Measurements from ENCODE around the gene LRRC8C. TPM values are rescaled to one million over a fixed set of nuclear protein-coding genes. Genes with fewer than 3 reads are reported as not detected.
A peak's percentile ranks its signal among the peaks of the same experiment; 100 is the strongest.

Gene LRRC8C
- total RNA-seq, 1 donor from 2014 or later: 5.2 TPM

- Mint-ChIP-seq H3K27ac (peak overlapping the region; percentile 8), H3K36me3 (peaks cover 4% of the 10 kb centered on the region), H3K4me1 (ENCODE audit: unreplicated experiment) (peaks cover 19% of the 10 kb centered on the region), H3K27me3 (no peaks in the 10 kb centered on the region), H3K9me3 (no peaks in the 10 kb centered on the region), H3K4me3 (peak overlapping the region; percentile 18)
- DNase-seq (ENCODE audit: extremely low spot score, unreplicated experiment): no peak
- no peak for TF ChIP-seq CTCF (conservative IDR thresholded peaks at IDR 0.05)
Measured at GRCh38 chr1:89708751-89709375, 75.9 kb downstream of the LRRC8C start.

- Mint-ChIP-seq H3K27ac (no peak overlapping the region), H3K9me3 (no peaks in the 10 kb centered on the region), H3K4me1 (ENCODE audit: unreplicated experiment) (peaks cover 19% of the 10 kb centered on the region), H3K4me3 (no peak overlapping the region), H3K27me3 (no peaks in the 10 kb centered on the region), H3K36me3 (peaks cover 4% of the 10 kb centered on the region)
- DNase-seq (ENCODE audit: extremely low spot score, unreplicated experiment): no peak
- no peak for TF ChIP-seq CTCF (conservative IDR thresholded peaks at IDR 0.05)
Measured at GRCh38 chr1:89710498-89711139, 77.7 kb downstream of the LRRC8C start.

- H3K4me1 Mint-ChIP-seq (ENCODE audit: unreplicated experiment): peaks cover 19% of the 10 kb centered on the region
- TF ChIP-seq CTCF (conservative IDR thresholded peaks at IDR 0.05): no peak
- H3K27me3 Mint-ChIP-seq: no peaks in the 10 kb centered on the region
- no peak overlapping the region for H3K4me3 Mint-ChIP-seq
- H3K9me3 Mint-ChIP-seq: no peaks in the 10 kb centered on the region
- no peak for DNase-seq (ENCODE audit: extremely low spot score, unreplicated experiment)
- peaks cover 4% of the 10 kb centered on the region for H3K36me3 Mint-ChIP-seq
- no peak overlapping the region for H3K27ac Mint-ChIP-seq
Measured at GRCh38 chr1:89711140-89711778, 78.3 kb downstream of the LRRC8C start.

GRCh38 chr1:89712420-89712819 lies 79.5 kb downstream of the LRRC8C start:
- H3K9me3 Mint-ChIP-seq: no peaks in the 10 kb centered on the region
- H3K27me3 Mint-ChIP-seq: no peaks in the 10 kb centered on the region
- peaks cover 19% of the 10 kb centered on the region for H3K4me1 Mint-ChIP-seq (ENCODE audit: unreplicated experiment)
- H3K4me3 Mint-ChIP-seq: no peak overlapping the region
- H3K27ac Mint-ChIP-seq: no peak overlapping the region
- H3K36me3 Mint-ChIP-seq: peaks cover 4% of the 10 kb centered on the region
- no peak for DNase-seq (ENCODE audit: extremely low spot score, unreplicated experiment)
- no peak for TF ChIP-seq CTCF (conservative IDR thresholded peaks at IDR 0.05)

- H3K4me1 Mint-ChIP-seq (ENCODE audit: unreplicated experiment): peaks cover 14% of the 10 kb centered on the region
- H3K27ac Mint-ChIP-seq: no peak overlapping the region
- DNase-seq (ENCODE audit: extremely low spot score, unreplicated experiment): no peak
- H3K36me3 Mint-ChIP-seq: peaks cover 4% of the 10 kb centered on the region
- no peak for TF ChIP-seq CTCF (conservative IDR thresholded peaks at IDR 0.05)
- no peak overlapping the region for H3K4me3 Mint-ChIP-seq
- no peaks in the 10 kb centered on the region for H3K27me3 Mint-ChIP-seq
- H3K9me3 Mint-ChIP-seq: no peaks in the 10 kb centered on the region
Measured at GRCh38 chr1:89715677-89716076, 82.8 kb downstream of the LRRC8C start.
